Large intestine (tissue), 3 donors: Measurements from ENCODE around the gene TRIP11. TPM values are rescaled to one million over a fixed set of nuclear protein-coding genes. Genes with fewer than 3 reads are reported as not detected.

Source experiments
- DNase-seq, 2 donors: peaks; one replicate each; pipeline versions ENCODE4 v3.0.0 to v3.0.0-alpha.2; 2013
- H3K27ac ChIP-seq: one replicate; pipeline ENCODE4 v1.5.1; 2013; ENCODE audit warnings: low read length
- H3K27me3 ChIP-seq: 2 replicates; pipeline ENCODE4 v1.6.1; 2013; ENCODE audit warnings: low read length; ENCODE audit not compliant: control insufficient read depth, insufficient read depth
- H3K36me3 ChIP-seq: 2 replicates; pipeline ENCODE4 v1.6.1; 2013; ENCODE audit warnings: low read length; ENCODE audit not compliant: control insufficient read depth, insufficient read depth
- H3K4me1 ChIP-seq: one replicate; pipeline ENCODE4 v1.6.1; 2013; ENCODE audit warnings: low read length; ENCODE audit not compliant: control insufficient read depth, insufficient read depth
- H3K4me3 ChIP-seq: one replicate; pipeline ENCODE4 v1.5.1; 2013; ENCODE audit warnings: low read length
- H3K9me3 ChIP-seq: one replicate; pipeline ENCODE4 v1.6.1; 2013; ENCODE audit warnings: mild to moderate bottlenecking, low read depth, low read length, moderate library complexity; ENCODE audit not compliant: control insufficient read depth
- WGBS: methylation state at CpG from one replicate; pipeline ENCODE4 v1.1.5; 2013; ENCODE audit warnings: low lambda C conversion rate; ENCODE audit not compliant: insufficient coverage; 5-methylcytosine and 5-hydroxymethylcytosine counted together
- polyA plus RNA-seq: library from polyadenylated mRNA; unstranded; fragments of 120-200 nt; gene quantifications from one replicate; pipeline ENCODE4 v1.2.1, GENCODE V29; 2013

Gene TRIP11
- polyA plus RNA-seq, 1 donor: 20.5 TPM

DNA sequence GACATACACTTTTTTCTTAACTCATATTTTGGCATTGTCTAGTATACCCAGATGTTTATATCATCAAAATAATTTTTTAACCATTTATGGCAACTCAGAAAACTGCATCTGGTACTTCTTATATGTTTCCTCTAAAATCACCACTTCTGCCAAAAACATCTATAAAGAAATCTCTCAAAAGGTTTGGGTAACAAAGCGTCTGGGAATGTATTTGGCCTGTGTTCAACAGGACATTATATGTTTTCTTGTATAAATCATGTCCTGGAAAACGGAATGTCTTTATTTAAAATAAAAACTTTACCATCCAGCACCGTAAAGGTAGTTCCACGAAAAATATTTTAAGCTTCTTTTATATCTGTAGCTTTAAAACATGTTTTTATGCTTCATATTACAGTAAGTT lies 56.3 kb downstream of the TRIP11 start:
- H3K4me3 ChIP-seq: no peak overlapping the region
- H3K27me3 ChIP-seq: no peaks in the 10 kb centered on the region
- no peaks in the 10 kb centered on the region for H3K9me3 ChIP-seq
- 68% methylated on average over 3 of the region's 4 CpGs for WGBS
- H3K36me3 ChIP-seq: peaks cover 33% of the 10 kb centered on the region
- H3K27ac ChIP-seq: no peak overlapping the region
- H3K4me1 ChIP-seq: no peaks in the 10 kb centered on the region
- no peak for DNase-seq

DNA sequence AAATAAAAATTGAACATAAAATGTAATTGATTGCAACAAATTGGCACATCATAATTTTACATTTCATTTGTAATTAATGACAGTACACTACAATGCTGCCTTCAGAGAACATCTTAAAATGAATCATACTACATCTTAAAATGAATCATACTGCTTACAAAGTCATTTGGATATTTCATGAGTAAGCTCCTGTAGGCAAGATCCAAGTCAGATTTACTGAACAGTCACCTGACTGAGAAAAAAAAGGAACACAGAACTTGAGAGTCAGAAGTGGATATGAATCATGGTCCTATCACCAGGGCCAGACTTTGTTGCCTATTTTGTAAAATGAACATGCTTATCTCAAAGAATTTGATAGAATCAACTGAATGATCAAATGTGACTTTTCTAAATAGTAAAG lies 59.7 kb downstream of the TRIP11 start:
- Histone ChIP-seq H3K4me3 (no peak overlapping the region), H3K9me3 (no peaks in the 10 kb centered on the region), H3K4me1 (no peaks in the 10 kb centered on the region), H3K27ac (peak overlapping the region; percentile 34), H3K27me3 (no peaks in the 10 kb centered on the region), H3K36me3 (peaks cover 29% of the 10 kb centered on the region)
- peak; percentile 18 to 23 for DNase-seq

DNA sequence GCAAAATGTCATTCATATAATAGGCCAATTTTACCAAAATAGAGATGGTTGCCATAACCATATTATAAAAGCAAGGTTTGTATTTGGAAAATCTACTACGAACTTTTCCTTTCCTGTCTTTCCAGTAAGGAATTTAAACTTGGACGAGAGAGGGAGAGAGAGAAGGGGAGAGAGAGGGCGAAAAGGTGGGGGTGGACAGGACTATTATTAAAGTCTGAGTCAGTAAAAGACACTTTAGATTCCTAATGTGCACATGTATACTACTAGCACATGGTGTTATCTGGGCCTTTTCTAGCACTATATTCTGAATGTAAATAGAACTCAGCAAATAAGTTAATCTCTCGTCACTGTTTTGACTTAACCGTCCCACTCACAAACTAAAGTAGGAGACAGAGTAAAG lies 62.0 kb downstream of the TRIP11 start:
- Histone ChIP-seq H3K36me3 (peaks cover 28% of the 10 kb centered on the region), H3K4me3 (no peak overlapping the region), H3K9me3 (no peaks in the 10 kb centered on the region), H3K4me1 (no peaks in the 10 kb centered on the region), H3K27me3 (no peaks in the 10 kb centered on the region), H3K27ac (no peak overlapping the region)
- DNase-seq: no peak
- no CpG with 5 or more reads among the region's 5 CpGs for WGBS

DNA sequence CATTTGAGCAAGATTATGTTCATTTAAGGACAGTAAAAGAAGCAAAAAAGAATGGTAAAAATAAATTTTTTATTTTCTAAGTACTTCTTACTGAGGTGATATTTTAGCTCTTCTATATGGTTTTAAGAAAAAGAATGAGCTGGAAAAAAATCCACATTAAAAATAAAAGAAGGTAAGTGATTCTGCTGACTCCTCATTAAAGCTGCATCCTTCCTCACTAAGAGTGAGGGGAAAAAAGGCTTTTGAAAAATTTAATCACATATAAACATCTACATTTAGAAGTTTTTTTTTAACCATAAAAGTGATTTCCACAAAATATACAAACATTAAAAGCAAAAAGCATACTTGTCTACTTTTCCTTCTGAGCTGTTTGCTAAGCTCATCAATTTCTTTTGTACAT lies 64.1 kb downstream of the TRIP11 start:
- no peak overlapping the region for H3K27ac ChIP-seq
- H3K4me3 ChIP-seq: no peak overlapping the region
- peaks cover 29% of the 10 kb centered on the region for H3K36me3 ChIP-seq
- H3K9me3 ChIP-seq: no peaks in the 10 kb centered on the region
- H3K27me3 ChIP-seq: no peaks in the 10 kb centered on the region
- no peaks in the 10 kb centered on the region for H3K4me1 ChIP-seq
- DNase-seq: no peak

DNA sequence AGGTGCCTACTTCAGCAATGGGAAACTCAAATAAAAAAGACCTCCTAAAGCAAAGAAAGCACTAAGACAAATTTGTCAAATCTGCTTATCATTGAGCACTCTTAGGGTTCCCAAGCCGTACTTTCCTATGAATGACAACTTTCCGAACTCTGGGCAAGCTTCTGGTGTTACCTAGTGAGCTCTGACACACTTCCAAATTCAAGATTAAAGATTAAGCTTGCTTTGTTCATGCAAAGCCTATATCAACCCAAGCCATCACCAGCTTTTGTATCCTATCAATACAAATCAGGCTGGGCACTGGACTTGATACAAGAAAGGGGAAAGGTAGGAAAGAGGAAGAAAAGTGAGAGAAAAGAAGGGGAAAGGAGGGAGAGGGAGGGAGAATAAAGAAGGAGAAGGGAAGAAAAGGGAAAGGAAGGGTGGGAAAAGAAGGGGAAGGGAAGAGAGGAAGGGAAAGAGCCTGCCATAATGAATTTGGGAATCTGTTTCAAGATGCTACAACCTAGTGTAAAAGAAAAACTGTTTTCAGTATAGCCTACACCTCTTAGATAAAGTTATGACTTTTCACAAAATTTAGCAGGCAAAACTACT lies 68.6 kb downstream of the TRIP11 start:
- Histone ChIP-seq H3K27me3 (no peaks in the 10 kb centered on the region), H3K27ac (no peak overlapping the region), H3K36me3 (peaks cover 36% of the 10 kb centered on the region), H3K9me3 (no peaks in the 10 kb centered on the region), H3K4me3 (no peak overlapping the region), H3K4me1 (no peaks in the 10 kb centered on the region)
- no peak for DNase-seq
- no CpG with 5 or more reads among the region's 2 CpGs for WGBS

- DNase-seq: no peak
- Histone ChIP-seq H3K4me3 (no peak overlapping the region), H3K9me3 (no peaks in the 10 kb centered on the region), H3K27me3 (no peaks in the 10 kb centered on the region), H3K36me3 (peaks cover 27% of the 10 kb centered on the region), H3K27ac (no peak overlapping the region), H3K4me1 (peaks cover 6% of the 10 kb centered on the region)
- 80% methylated on average over 1 of the region's 6 CpGs for WGBS
Observed at GRCh38 chr14:91968280-91968679, 71.6 kb downstream of the TRIP11 start.

GRCh38 chr14:91964724-91965123 lies 75.1 kb downstream of the TRIP11 start:
- Histone ChIP-seq H3K27ac (peak overlapping the region; percentile 11), H3K27me3 (no peaks in the 10 kb centered on the region), H3K4me1 (peaks cover 6% of the 10 kb centered on the region), H3K9me3 (no peaks in the 10 kb centered on the region), H3K4me3 (no peak overlapping the region), H3K36me3 (peaks cover 13% of the 10 kb centered on the region)
- DNase-seq: peak in 1 of 2 donors; percentile 35
- no CpG with 5 or more reads among the region's 4 CpGs for WGBS

GRCh38 chr14:91964011-91964410 lies 75.8 kb downstream of the TRIP11 start:
- H3K4me3 ChIP-seq: no peak overlapping the region
- peak in 1 of 2 donors; percentile 22 for DNase-seq
- no peaks in the 10 kb centered on the region for H3K27me3 ChIP-seq
- peaks cover 8% of the 10 kb centered on the region for H3K36me3 ChIP-seq
- peak overlapping the region; percentile 11 for H3K27ac ChIP-seq
- 13% methylated on average over 1 of the region's 1 CpG for WGBS
- peaks cover 6% of the 10 kb centered on the region for H3K4me1 ChIP-seq
- H3K9me3 ChIP-seq: no peaks in the 10 kb centered on the region

DNA sequence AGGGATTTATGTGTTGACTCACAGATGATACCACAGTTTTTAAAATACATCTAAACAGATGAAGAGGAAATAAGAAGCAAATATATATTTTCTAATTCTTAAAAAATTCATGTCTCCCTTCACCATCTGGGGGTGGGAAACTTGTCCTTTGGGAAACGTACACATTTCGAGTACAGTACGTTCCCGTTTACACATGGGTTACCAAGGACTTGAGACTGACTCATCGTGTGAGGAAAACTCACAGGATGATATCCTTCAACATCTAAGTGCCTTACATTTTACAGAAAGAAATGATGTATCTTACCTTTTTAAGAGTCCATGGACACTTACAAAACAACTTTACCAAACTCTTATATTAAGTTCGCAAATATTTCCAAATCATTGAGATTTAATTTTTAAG lies 76.4 kb downstream of the TRIP11 start:
- Histone ChIP-seq H3K4me3 (no peak overlapping the region), H3K36me3 (peaks cover 3% of the 10 kb centered on the region), H3K27ac (no peak overlapping the region), H3K9me3 (no peaks in the 10 kb centered on the region), H3K27me3 (no peaks in the 10 kb centered on the region), H3K4me1 (peaks cover 6% of the 10 kb centered on the region)
- DNase-seq: no peak
- WGBS: 100% methylated on average over 1 of the region's 6 CpGs

- peak in 1 of 2 donors; percentile 8 for DNase-seq
- no peak overlapping the region for H3K27ac ChIP-seq
- WGBS: no CpG with 5 or more reads among the region's 14 CpGs
Observed at GRCh38 chr14:91961297-91962220, 78.3 kb downstream of the TRIP11 start.

More at GRCh38 chr14:91961297-91962220, 78.3 kb downstream of the TRIP11 start:
- Histone ChIP-seq H3K36me3 (no peaks in the 10 kb centered on the region), H3K9me3 (no peaks in the 10 kb centered on the region), H3K4me3 (no peak overlapping the region), H3K27me3 (no peaks in the 10 kb centered on the region), H3K4me1 (peaks cover 6% of the 10 kb centered on the region)
